GM21825 (cell line): ENCODE measurements around the gene PITRM1.
"Not testable (repeated sequence)": the region's sequence is repeated elsewhere in the genome, so short reads cannot be mapped to it uniquely, and the experiment has no call there.

Source experiments
- ATAC-seq: cut with Tn5 transposase; IDR thresholded peaks from one replicate; pipeline ENCODE4 v1.9.1; 2021; ENCODE audit warnings: mild to moderate bottlenecking, moderate library complexity; ENCODE audit not compliant: unreplicated experiment

The PITRM1 gene

GRCh38 chr10:3199488-3199887 is 26.9 kb upstream of the PITRM1 start:
- no peak for ATAC-seq

- ATAC-seq, result no peak
Measured at GRCh38 chr10:3198900-3199299, 26.3 kb upstream of the PITRM1 start.

DNA sequence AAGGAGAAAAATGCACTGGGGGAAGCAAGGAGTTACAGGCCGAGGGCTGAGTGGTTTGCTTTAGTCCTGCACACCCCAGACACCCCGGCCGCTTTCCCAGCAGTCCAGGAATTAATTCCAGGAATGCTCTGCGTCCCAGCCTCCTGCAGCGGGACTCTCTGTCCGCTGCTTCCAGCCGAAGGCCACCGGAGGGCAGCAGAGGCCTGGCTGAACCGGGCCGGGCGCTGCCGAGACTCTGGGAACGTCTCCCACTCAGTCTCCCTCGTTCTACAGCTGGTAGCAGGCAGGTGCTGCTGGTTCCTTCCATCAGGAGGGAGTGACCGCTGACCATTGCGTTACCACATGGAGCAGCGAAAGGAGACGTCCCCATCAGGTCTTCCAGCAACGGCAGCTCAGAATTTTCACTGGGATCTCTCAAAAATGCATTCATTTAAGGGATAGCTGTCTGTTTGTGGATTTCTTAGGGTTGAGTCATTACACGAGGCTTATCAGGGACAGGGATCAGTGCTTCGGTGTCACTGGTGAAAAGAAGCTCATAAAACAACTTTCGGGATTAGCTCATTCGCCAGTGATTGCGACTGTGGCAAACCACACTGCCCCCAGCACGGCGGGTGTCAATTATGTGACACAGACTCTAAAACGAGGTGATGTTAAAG is 24.9 kb upstream of the PITRM1 start:
- peak; percentile 74 for ATAC-seq

- no peak for ATAC-seq
Measured at GRCh38 chr10:3196958-3197347, 24.4 kb upstream of the PITRM1 start.

GRCh38 chr10:3196482-3196881 is 23.9 kb upstream of the PITRM1 start:
- ATAC-seq, result no peak

DNA sequence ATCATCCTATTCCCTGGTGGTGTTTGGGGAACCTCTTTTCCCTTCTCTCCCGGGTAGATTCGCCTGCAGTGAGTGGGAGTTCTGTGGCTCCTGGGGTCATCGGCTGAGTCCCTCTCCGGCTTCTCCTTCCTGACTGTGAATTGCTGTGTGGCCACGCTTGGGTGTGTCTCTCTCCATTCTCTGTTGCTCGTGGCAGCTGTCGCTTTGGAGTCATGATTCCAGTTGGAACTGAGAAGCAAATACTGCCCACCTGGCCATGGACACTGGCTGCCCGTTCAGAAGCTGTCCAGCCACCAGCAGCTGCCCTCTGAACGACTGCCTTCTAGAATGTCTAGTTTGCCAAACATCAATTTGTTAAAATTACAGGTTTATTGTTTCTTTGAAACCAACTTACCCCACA is 23.1 kb upstream of the PITRM1 start:
- no peak for ATAC-seq

GRCh38 chr10:3195286-3195685 is 22.7 kb upstream of the PITRM1 start:
- ATAC-seq, result no peak

DNA sequence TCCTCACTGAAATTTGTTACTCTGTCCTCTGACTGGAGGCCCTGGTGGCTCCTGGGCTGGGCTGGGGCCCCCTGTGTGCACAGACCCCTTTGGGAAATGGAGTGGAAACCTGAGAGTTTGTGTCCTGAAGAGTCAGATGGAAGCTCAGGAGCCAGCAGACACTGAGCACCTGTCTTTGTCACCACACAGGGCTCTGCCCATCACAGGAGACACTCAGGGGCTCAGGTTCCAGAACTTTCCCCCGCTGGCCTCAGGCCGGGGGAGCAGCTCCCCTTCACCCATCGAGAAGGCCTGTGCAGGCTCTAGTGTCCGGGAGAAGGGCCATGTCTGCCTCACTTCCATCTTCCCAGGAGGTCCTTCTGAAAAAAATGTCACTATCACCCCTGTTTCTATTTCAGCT is 22.3 kb upstream of the PITRM1 start:
- ATAC-seq, result no peak

GRCh38 chr10:3193751-3194150 is 21.2 kb upstream of the PITRM1 start:
- ATAC-seq, result no peak

DNA sequence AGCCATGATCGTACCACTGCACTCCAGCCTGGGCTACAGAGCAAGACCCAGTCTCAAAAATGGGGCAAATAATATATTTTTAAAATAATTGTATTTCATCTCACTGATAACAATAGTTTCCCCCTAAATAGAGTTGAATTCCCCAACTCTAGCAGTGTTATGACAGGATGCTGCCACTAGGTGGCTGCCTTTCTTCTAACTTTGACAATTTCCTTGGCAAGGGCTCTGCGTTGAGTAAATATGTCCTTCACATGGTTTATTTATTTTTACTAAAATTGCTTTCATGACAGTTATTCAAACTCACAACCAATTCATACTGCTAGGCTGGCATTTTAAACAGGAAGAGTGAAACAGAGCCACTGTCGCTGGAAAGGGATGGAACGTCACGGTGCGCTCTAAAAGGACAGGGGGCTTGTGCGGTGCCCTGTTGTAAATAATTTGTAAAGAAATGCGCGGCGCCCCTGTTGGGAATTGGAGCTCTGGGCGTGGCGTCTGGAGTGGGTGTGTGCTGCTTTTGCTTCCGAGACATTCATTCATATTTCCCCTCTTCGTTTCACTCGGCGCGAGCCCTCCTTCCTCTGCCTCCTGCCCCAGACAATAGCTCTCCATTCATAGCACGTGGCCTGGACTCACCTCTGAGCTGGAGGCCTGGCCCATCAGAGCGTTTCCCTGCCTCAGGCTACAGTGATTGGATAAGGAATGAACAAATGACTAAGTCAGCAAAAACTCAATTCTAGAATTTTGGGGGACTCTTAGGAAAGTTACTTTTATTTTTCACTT is 20.5 kb upstream of the PITRM1 start:
- ATAC-seq, result no peak

DNA sequence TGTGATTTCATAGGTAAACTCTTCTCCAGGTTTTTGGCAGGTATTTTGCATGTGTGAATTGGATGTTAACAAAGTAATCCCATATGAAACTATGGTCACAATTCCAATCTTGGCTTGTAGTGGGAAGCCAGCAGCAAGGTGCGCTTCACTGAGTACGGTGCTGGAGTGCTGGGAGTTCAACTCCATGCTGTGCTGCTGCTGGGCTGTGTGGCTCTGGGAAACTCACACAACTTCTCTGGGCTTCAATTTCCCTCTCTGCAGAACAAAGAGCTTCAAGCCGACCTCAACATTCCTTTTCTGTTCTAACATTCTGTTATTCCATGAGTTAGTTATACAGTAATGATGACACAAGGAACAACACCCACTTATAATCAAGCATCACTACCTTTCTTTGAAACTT is 18.2 kb upstream of the PITRM1 start:
- no peak for ATAC-seq

GRCh38 chr10:3187229-3187628 is 14.6 kb upstream of the PITRM1 start:
- ATAC-seq, result not testable (repeated sequence)

DNA sequence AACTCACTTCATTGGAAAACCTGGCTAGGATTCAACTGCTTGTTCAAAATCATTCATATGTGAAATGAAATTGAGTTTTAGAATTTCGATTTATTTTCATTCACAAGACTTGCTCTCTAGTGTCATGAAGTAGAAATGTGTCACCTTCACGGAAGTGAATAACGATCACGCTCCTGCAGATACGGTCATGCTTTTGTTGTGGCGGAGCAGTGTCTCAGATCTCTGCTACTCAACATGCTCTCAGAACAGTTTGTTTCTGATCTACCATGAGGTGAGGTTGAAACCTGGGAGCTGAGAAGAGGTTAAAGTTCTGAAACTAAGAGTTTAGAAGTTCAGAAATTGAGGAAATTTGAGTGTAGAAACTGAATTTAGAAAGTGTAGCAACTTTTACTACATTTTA is 13.8 kb upstream of the PITRM1 start:
- ATAC-seq, result no peak

DNA sequence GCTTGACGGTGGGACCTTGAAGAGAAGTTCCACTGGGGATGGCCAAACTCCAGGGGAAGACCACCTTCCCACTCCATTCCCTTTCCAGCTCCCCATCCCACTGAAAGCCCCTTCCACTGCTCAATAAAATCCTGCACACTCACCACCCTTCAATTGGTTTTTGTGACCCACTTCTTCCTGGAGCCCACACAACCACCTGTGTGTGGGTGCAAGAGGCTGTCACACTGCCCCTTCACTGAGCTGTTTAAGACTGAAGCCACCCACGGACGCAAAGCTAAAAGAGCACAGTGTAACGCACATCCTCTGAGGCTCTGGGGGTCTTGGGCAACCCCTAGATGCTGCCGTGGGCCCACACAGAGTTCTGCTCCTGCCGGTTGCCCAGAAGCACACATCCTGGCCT is 12.8 kb upstream of the PITRM1 start:
- ATAC-seq, result no peak

GRCh38 chr10:3180355-3181025 is 7.9 kb upstream of the PITRM1 start:
- ATAC-seq, result no peak

- ATAC-seq, result no peak
Measured at GRCh38 chr10:3179174-3179573, 6.6 kb upstream of the PITRM1 start.

- ATAC-seq, result no peak
Measured at GRCh38 chr10:3178042-3178441, 5.5 kb upstream of the PITRM1 start.

DNA sequence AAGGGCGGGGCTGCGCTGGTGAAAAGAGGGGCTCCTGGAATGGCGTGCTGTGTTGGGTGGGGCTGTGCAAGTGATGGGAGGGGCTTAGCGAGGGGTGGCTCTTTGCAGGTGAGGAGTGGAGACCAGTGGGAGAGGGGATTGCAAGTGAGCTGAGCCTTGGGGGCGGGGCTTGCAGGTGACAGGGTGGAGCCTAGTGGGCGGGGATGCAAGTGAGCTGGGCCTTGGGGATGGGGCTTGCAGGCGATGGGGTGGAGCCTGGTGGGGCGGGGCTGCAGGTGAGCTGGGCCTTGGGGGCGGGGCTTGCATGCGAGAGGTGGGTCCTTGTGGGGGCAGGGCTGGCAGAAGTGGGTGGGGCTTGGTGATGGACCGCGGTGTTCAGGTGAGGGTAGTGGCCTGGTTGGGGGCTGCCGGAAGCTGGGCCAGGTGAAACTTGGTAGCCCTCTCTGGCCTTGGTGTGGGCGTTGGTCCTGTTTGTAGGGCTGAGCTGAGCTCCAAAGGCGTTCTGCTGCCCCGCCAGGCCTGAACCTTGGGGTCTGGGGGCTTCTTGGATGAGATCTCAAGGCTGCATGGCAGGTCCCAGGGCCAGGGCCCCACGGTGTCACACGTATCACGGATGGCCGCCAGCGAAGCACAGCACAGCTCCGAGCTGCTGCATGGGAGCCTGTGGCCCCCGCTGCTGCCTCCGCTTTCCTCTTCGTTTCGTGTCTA is 743 bp upstream of the PITRM1 start:
- ATAC-seq, result peak; percentile 30

GRCh38 chr10:3172081-3172445 is 519 bp downstream of the PITRM1 start:
- ATAC-seq, result no peak

- not testable (repeated sequence) for ATAC-seq
Measured at GRCh38 chr10:3171488-3171887, 1.1 kb downstream of the PITRM1 start.

GRCh38 chr10:3169673-3170072 is 2.9 kb downstream of the PITRM1 start:
- ATAC-seq, result no peak

GRCh38 chr10:3169271-3169670 is 3.3 kb downstream of the PITRM1 start:
- ATAC-seq, result no peak
